Fibroblast of lung (primary cell): ENCODE data around the gene REEP1. TPM values are rescaled to one million over a fixed set of nuclear protein-coding genes. Genes with fewer than 3 reads are reported as not detected.

ENCODE experiments used
- DNase-seq, 2 donors: peaks; one replicate each; pipeline versions ENCODE4 v3.0.0 to v3.0.0-alpha.2; 2010; ENCODE audit warnings: low read depth in 2 of 2
- H2AFZ ChIP-seq: 2 replicates; pipeline ENCODE4 v1.5.1; 2012; ENCODE audit warnings: low read length, control low read depth, inconsistent platforms
- H3K27ac ChIP-seq: 2 replicates; pipeline ENCODE4 v1.5.1; 2011; ENCODE audit warnings: low read length, control low read depth; ENCODE audit not compliant: insufficient read depth
- H3K27me3 ChIP-seq: 2 replicates; pipeline ENCODE4 v1.5.1; 2011; ENCODE audit warnings: mild to moderate bottlenecking, low read length; ENCODE audit not compliant: control insufficient read depth, insufficient read depth
- H3K36me3 ChIP-seq: 2 replicates; pipeline ENCODE4 v1.5.1; 2011; ENCODE audit warnings: low read length; ENCODE audit not compliant: control insufficient read depth, insufficient read depth
- H3K4me1 ChIP-seq: 2 replicates; pipeline ENCODE4 v1.5.1; 2011; ENCODE audit warnings: low read length; ENCODE audit not compliant: control insufficient read depth, insufficient read depth; ENCODE audit errors: extremely low read depth
- H3K4me2 ChIP-seq: 2 replicates; pipeline ENCODE4 v1.5.1; 2011; ENCODE audit warnings: low read length, control low read depth; ENCODE audit not compliant: insufficient read depth; ENCODE audit errors: extremely low read depth
- H3K4me3 ChIP-seq, 4 experiments: fragments of 200-600 bp in 1 of 4; sonication (generic) in 1 of 4; replicated peaks in 1 of 4; 2 replicates each; pipeline ENCODE4 v1.5.1; 2011 to 2016; ENCODE audit warnings: low read length in 4 of 4, low read depth in 3 of 4, mild to moderate bottlenecking in 3 of 4, control low read depth in 2 of 4, inconsistent platforms in 1 of 4, mixed read lengths in 1 of 4; ENCODE audit not compliant: insufficient read depth in 1 of 4; ENCODE audit errors: control extremely low read depth in 1 of 4
- H3K79me2 ChIP-seq: 2 replicates; pipeline ENCODE4 v1.5.1; 2012; ENCODE audit warnings: mild to moderate bottlenecking, low read length, inconsistent platforms; ENCODE audit not compliant: control insufficient read depth, insufficient read depth
- H3K9ac ChIP-seq: 2 replicates; pipeline ENCODE4 v1.5.1; 2011; ENCODE audit warnings: mild to moderate bottlenecking, low read length, control low read depth; ENCODE audit not compliant: insufficient read depth
- H3K9me3 ChIP-seq: 2 replicates; pipeline ENCODE4 v1.5.1; 2012; ENCODE audit warnings: low read depth, low read length; ENCODE audit not compliant: control insufficient read depth, insufficient read depth
- H4K20me1 ChIP-seq: 2 replicates; pipeline ENCODE4 v1.5.1; 2011; ENCODE audit warnings: low read length; ENCODE audit not compliant: control insufficient read depth, insufficient read depth; ENCODE audit errors: extremely low read depth
- EZH2 ChIP-seq: IDR thresholded peaks from 2 replicates; pipeline ENCODE4 v1.5.1; 2012; ENCODE audit warnings: low read length, control low read depth, mild to moderate bottlenecking; ENCODE audit errors: missing control alignments
- polyA plus RNA-seq, 2 donors: library from polyadenylated mRNA; depleted of rRNA in 1 of 2; stranded (reverse) in 1 of 2; unstranded in 1 of 2; fragments of >200 nt; gene quantifications; 2 replicates each; pipeline ENCODE4 v1.2.1, GENCODE V29; 2011 to 2012; ENCODE audit warnings: missing spikeins in 1 of 2
- total RNA-seq: library from RNA; depleted of rRNA; stranded (reverse); fragments of >200 nt; gene quantifications from 2 replicates; pipeline ENCODE4 v1.2.1, GENCODE V29; 2014
- TF ChIP-seq, protein P1 (sequence below), 2 donors: IDR thresholded peaks in 1 of 2; conservative IDR thresholded peaks in 1 of 2; 1 replicate in 1 of 2; 2 replicates in 1 of 2; pipeline ENCODE4 v1.5.1; 2011 to 2012; ENCODE audit warnings: low read length in 2 of 2, control low read depth in 1 of 2, inconsistent platforms in 1 of 2, low read depth in 1 of 2, mild to moderate bottlenecking in 1 of 2

Gene REEP1
- total and polyA plus RNA-seq, 2 donors (not counting 1 experiment from before 2014, with no cell fraction given): 0.02 TPM; not detected in 1

DNA sequence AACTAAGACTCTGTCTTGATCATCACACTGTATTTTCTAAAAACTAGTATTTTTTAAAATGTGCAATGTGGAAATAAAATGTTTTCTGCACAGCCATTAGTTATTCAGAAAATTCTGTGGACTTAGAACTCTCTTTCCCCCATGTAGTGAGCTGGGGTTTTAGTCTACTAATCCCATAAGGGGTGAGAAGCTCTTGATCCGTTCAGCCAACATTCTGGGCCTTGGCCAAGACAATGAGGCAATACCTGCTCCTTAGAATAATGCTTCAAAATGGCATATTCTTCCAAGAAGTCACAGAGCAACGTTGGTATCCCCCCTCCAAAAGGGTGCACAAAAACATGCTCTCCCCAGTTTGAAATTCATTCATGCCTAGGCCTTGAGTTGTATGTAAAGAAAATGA lies 4.0 kb downstream of the REEP1 start:
- no peaks in the 10 kb centered on the region for H3K36me3 ChIP-seq

DNA sequence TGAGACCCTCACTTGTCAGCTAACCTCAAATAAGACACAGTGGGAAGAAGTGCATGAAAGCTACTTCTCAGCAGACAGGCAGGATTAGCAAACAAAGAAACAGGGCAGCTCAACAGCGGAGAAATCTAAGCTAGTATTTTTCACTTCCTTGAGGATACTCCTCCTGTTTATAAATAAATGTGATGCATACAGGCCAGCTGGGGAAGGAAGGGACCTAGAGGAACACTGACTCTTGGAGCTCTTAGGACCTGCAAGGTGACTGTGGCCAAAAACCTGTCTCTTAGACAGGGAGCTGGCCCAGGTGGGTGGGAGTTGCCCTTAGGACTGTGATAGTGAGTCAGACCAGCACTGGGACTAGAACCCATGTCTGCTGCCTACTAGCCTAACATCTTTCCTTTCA lies 4.8 kb downstream of the REEP1 start:
- Histone ChIP-seq H3K4me1 (no peaks in the 10 kb centered on the region), H3K4me3 (no peak overlapping the region), H3K9me3 (no peaks in the 10 kb centered on the region), H2AFZ (no peak overlapping the region), H3K27me3 (peaks cover 25% of the 10 kb centered on the region), H3K4me2 (no peak overlapping the region), H3K9ac (no peak overlapping the region), H3K36me3 (no peaks in the 10 kb centered on the region), H4K20me1 (no peaks in the 10 kb centered on the region), H3K79me2 (no peaks in the 10 kb centered on the region), H3K27ac (no peak overlapping the region)
- no peak for DNase-seq
- TF ChIP-seq, protein P1, sequence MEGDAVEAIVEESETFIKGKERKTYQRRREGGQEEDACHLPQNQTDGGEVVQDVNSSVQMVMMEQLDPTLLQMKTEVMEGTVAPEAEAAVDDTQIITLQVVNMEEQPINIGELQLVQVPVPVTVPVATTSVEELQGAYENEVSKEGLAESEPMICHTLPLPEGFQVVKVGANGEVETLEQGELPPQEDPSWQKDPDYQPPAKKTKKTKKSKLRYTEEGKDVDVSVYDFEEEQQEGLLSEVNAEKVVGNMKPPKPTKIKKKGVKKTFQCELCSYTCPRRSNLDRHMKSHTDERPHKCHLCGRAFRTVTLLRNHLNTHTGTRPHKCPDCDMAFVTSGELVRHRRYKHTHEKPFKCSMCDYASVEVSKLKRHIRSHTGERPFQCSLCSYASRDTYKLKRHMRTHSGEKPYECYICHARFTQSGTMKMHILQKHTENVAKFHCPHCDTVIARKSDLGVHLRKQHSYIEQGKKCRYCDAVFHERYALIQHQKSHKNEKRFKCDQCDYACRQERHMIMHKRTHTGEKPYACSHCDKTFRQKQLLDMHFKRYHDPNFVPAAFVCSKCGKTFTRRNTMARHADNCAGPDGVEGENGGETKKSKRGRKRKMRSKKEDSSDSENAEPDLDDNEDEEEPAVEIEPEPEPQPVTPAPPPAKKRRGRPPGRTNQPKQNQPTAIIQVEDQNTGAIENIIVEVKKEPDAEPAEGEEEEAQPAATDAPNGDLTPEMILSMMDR (conservative IDR thresholded peaks at IDR 0.05 in 1 of 2, IDR thresholded peaks at IDR 0.05 in 1 of 2; ENCODE audit: low read depth in 1 of 2, low read length in 2 of 2): no peak
- no peak for TF ChIP-seq EZH2

More for the DNA sequence above, 4.0 kb downstream of the REEP1 start:
- Histone ChIP-seq H3K9ac (no peak overlapping the region), H3K4me3 (no peak overlapping the region), H2AFZ (no peak overlapping the region), H3K79me2 (no peaks in the 10 kb centered on the region), H3K4me1 (no peaks in the 10 kb centered on the region), H4K20me1 (no peaks in the 10 kb centered on the region), H3K9me3 (no peaks in the 10 kb centered on the region), H3K4me2 (no peak overlapping the region), H3K27ac (no peak overlapping the region), H3K27me3 (peaks cover 32% of the 10 kb centered on the region)
- no peak for TF ChIP-seq EZH2
- TF ChIP-seq, protein P1 (conservative IDR thresholded peaks at IDR 0.05 in 1 of 2, IDR thresholded peaks at IDR 0.05 in 1 of 2; ENCODE audit: low read depth in 1 of 2, low read length in 2 of 2): no peak
- DNase-seq: no peak

DNA sequence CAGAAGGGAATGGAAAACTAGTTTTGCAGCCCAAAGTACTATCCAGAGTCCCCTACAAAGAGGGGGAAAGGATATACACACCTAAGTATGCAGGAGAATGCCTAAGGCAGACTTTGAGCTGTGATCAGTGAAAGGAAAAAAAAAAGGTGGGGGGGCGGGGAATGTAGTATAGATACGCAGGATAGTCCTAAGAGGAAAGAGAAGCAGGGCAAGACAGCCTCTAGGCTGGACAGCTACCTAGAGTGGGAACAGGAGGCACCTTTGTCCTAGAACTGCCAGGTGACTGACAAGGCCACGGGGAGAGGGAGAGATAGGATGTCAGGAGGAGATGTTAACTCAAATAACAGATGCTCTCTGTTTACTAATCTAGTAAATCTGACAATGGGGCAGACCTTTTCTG lies 6.0 kb downstream of the REEP1 start:
- Histone ChIP-seq H3K27me3 (peaks cover 17% of the 10 kb centered on the region), H3K4me1 (no peaks in the 10 kb centered on the region), H3K9me3 (no peaks in the 10 kb centered on the region), H3K4me3 (no peak overlapping the region), H3K27ac (no peak overlapping the region), H2AFZ (no peak overlapping the region), H3K36me3 (no peaks in the 10 kb centered on the region), H3K9ac (no peak overlapping the region), H3K4me2 (no peak overlapping the region), H4K20me1 (no peaks in the 10 kb centered on the region), H3K79me2 (no peaks in the 10 kb centered on the region)
- no peak for DNase-seq
- TF ChIP-seq, protein P1 (conservative IDR thresholded peaks at IDR 0.05 in 1 of 2, IDR thresholded peaks at IDR 0.05 in 1 of 2; ENCODE audit: low read depth in 1 of 2, low read length in 2 of 2): no peak
- TF ChIP-seq EZH2: no peak
